PFSK-1 (cell line): ENCODE measurements around the gene SNX18. TPM values are rescaled to one million over a fixed set of nuclear protein-coding genes. Genes with fewer than 3 reads are reported as not detected.

ENCODE experiments used
- FOXP2 ChIP-seq: optimal IDR thresholded peaks from 2 replicates; pipeline ENCODE3; 2011; ENCODE audit warnings: borderline replicate concordance, control low read depth, inconsistent platforms; ENCODE audit not compliant: insufficient read depth; ENCODE audit errors: extremely low read length, extremely low read depth
- POLR2AphosphoS5 ChIP-seq: IDR thresholded peaks from 2 replicates; pipeline ENCODE4 v1.6.1; 2012; ENCODE audit warnings: low read depth, mild to moderate bottlenecking, control low read depth, low read length, moderate library complexity
- SIN3A ChIP-seq: IDR thresholded peaks from 2 replicates; pipeline ENCODE4 v1.6.1; 2012; ENCODE audit warnings: mild to moderate bottlenecking, low read length, moderate library complexity, borderline replicate concordance; ENCODE audit not compliant: insufficient read depth
- TAF1 ChIP-seq: IDR thresholded peaks from 2 replicates; pipeline ENCODE4 v1.6.1; 2012; ENCODE audit warnings: low read length, control low read depth, borderline replicate concordance; ENCODE audit not compliant: insufficient read depth
- polyA plus RNA-seq: library from polyadenylated mRNA; unstranded; fragments of >200 nt; gene quantifications from one replicate; pipeline ENCODE4 v1.2.1, GENCODE V29; 2012; ENCODE audit warnings: low read depth, missing spikeins; ENCODE audit not compliant: insufficient read length
- TF ChIP-seq, protein P1 (sequence below), 2 experiments: IDR thresholded peaks; 2 replicates each; pipeline versions ENCODE4 v1.6.1 to v1.8.0; 2011 to 2012; ENCODE audit warnings: low read depth in 2 of 2, low read length in 2 of 2, control low read depth in 1 of 2, inconsistent platforms in 1 of 2, mild to moderate bottlenecking in 1 of 2, moderate library complexity in 1 of 2; ENCODE audit not compliant: insufficient read depth in 1 of 2

The SNX18 gene, protein sequence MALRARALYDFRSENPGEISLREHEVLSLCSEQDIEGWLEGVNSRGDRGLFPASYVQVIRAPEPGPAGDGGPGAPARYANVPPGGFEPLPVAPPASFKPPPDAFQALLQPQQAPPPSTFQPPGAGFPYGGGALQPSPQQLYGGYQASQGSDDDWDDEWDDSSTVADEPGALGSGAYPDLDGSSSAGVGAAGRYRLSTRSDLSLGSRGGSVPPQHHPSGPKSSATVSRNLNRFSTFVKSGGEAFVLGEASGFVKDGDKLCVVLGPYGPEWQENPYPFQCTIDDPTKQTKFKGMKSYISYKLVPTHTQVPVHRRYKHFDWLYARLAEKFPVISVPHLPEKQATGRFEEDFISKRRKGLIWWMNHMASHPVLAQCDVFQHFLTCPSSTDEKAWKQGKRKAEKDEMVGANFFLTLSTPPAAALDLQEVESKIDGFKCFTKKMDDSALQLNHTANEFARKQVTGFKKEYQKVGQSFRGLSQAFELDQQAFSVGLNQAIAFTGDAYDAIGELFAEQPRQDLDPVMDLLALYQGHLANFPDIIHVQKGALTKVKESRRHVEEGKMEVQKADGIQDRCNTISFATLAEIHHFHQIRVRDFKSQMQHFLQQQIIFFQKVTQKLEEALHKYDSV
- polyA plus RNA-seq: 42.9 TPM

DNA sequence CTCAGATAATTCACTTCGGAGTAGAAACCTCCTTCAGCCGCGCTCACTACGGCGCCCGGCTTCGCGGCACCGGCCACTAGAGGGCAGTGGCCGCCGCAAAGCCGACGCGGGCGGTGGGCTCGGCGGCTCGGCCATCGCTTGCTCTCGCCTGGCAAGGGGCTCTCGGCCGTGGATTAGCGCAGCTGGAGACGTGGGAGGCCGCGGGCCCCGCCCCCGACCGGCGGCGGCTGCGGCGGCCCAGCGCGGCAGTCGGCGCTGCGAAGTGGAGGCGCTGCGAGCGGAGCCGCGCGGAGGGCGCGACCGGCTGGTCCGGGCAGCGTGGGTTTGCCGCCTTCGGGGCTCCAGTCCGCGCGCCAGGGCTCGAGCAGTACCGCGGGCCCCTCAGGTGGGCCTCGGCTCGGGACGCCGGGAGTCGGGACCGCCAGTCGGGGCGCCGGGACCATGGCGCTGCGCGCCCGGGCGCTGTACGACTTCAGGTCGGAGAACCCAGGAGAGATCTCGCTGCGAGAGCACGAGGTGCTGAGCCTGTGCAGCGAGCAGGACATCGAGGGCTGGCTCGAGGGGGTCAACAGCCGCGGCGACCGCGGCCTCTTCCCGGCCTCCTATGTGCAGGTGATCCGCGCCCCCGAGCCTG lies at the start of gene SNX18:
Gene SNX18 (plus strand): TSS at position 248 of the 634 bp plus-strand sequence. CDS start 194 bp downstream, at position 442.
- TF ChIP-seq TAF1: peak; percentile 83; the same call in 1 of the 2 replicates
- TF ChIP-seq, protein P1, sequence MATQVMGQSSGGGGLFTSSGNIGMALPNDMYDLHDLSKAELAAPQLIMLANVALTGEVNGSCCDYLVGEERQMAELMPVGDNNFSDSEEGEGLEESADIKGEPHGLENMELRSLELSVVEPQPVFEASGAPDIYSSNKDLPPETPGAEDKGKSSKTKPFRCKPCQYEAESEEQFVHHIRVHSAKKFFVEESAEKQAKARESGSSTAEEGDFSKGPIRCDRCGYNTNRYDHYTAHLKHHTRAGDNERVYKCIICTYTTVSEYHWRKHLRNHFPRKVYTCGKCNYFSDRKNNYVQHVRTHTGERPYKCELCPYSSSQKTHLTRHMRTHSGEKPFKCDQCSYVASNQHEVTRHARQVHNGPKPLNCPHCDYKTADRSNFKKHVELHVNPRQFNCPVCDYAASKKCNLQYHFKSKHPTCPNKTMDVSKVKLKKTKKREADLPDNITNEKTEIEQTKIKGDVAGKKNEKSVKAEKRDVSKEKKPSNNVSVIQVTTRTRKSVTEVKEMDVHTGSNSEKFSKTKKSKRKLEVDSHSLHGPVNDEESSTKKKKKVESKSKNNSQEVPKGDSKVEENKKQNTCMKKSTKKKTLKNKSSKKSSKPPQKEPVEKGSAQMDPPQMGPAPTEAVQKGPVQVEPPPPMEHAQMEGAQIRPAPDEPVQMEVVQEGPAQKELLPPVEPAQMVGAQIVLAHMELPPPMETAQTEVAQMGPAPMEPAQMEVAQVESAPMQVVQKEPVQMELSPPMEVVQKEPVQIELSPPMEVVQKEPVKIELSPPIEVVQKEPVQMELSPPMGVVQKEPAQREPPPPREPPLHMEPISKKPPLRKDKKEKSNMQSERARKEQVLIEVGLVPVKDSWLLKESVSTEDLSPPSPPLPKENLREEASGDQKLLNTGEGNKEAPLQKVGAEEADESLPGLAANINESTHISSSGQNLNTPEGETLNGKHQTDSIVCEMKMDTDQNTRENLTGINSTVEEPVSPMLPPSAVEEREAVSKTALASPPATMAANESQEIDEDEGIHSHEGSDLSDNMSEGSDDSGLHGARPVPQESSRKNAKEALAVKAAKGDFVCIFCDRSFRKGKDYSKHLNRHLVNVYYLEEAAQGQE (IDR thresholded peaks at IDR 0.05; ENCODE audit: insufficient read depth in 1 of 2, low read depth in 2 of 2, low read length in 2 of 2): peak; percentile 42 to 45; a peak in 1 of 4 replicates
- TF ChIP-seq SIN3A: no peak
- TF ChIP-seq FOXP2: peak; percentile 95
- TF ChIP-seq POLR2AphosphoS5: 0 out of 2 replicates have a peak, but pooled peaks have one; percentile 28

DNA sequence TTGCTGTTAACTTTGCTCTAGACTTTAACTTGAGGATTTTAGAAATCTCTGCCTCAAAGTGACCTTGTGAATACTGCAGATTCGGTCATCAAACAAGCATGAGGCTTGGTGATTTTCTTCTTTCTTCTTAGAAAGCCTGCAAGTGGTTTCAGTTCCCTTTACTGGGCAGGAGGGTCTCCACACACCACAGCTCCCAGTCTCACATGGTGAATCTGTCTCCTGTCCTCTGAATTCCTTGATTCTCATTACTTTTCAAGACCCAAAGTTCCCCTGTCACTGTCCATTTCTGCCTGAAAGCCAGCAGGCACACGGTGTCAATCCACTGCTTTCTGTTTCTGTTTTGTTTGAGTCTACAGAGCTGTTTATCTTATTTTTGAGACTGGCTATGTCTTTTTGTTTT lies 47.9 kb upstream of the SNX18 start:
- TF ChIP-seq POLR2AphosphoS5 (no peak), SIN3A (no peak), FOXP2 (no peak), TAF1 (no peak)
- TF ChIP-seq, protein P1 (IDR thresholded peaks at IDR 0.05; ENCODE audit: insufficient read depth in 1 of 2, low read depth in 2 of 2, low read length in 2 of 2): no peak

DNA sequence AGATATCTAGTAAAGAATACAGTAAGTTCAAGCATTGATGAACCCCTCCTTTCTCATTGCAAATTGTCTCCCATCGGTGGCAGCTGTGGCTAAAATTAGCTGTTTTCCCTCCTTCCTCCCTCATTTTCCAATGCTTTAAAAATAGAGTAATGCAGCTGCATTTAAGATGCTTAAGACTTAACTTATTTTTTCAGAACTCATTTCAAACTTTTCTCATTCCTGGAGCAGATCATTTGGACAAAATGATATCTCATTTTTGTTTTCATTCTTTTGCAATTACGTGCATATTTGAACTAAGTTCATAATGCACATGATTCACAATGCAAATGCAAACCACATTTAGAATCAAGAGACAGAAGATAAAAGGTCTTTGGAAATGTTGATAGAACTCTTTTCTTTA lies 47.4 kb upstream of the SNX18 start:
- no peak for TF ChIP-seq POLR2AphosphoS5
- TF ChIP-seq, protein P1 (IDR thresholded peaks at IDR 0.05; ENCODE audit: insufficient read depth in 1 of 2, low read depth in 2 of 2, low read length in 2 of 2): no peak

DNA sequence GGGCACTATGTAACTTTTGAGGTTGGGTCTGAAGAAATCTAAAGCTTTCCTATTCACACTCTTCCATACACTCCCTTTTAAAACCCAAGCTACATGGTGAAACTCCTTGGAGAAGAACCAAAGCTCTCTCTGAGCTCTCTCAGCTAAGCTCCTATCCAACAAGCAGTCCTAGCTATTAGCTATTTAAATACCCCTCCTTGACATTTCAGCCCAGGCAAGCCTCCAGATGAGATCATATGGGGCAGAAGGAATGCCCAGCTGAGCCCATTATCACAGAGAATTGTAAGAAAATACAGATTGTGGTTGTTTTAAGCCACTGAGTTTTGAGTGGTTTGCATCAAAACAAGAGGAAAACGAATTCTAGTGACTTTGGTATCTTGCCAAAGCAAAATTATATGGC lies 46.9 kb upstream of the SNX18 start:
- TF ChIP-seq SIN3A: no peak
- no peak for TF ChIP-seq TAF1
- TF ChIP-seq, protein P1 (IDR thresholded peaks at IDR 0.05; ENCODE audit: insufficient read depth in 1 of 2, low read depth in 2 of 2, low read length in 2 of 2): no peak
- TF ChIP-seq FOXP2: no peak
- no peak for TF ChIP-seq POLR2AphosphoS5
